Trophoblast cell (in vitro differentiated cells and primary cell): ENCODE data around the gene APOD.
"Not testable (repeated sequence)": the region's sequence is repeated elsewhere in the genome, so short reads cannot be mapped to it uniquely, and the experiment has no call there.

ENCODE experiments used
- DNase-seq, 2 donors: peaks; one replicate each; pipeline ENCODE4 v3.0.0-alpha.2; 2016
- H2AFZ ChIP-seq: 2 replicates; pipeline ENCODE4 v1.6.1; 2013; ENCODE audit warnings: low read length, moderate library complexity, mild to moderate bottlenecking; ENCODE audit not compliant: insufficient read depth, poor library complexity
- H2AK5ac ChIP-seq: 2 replicates; pipeline ENCODE4 v1.6.1; 2013; ENCODE audit warnings: mild to moderate bottlenecking, low read length
- H2BK120ac ChIP-seq: 2 replicates; pipeline ENCODE4 v1.6.1; 2013; ENCODE audit warnings: low read length, mild to moderate bottlenecking, moderate library complexity; ENCODE audit not compliant: insufficient read depth, poor library complexity
- H2BK12ac ChIP-seq: 2 replicates; pipeline ENCODE4 v1.6.1; 2013; ENCODE audit warnings: mild to moderate bottlenecking, low read length, moderate library complexity
- H2BK5ac ChIP-seq: 2 replicates; pipeline ENCODE4 v1.6.1; 2013; ENCODE audit warnings: low read length, low read depth, moderate library complexity, mild to moderate bottlenecking; ENCODE audit not compliant: poor library complexity
- H3K14ac ChIP-seq: 2 replicates; pipeline ENCODE4 v1.6.1; 2013; ENCODE audit warnings: mild to moderate bottlenecking, low read length
- H3K18ac ChIP-seq: 2 replicates; pipeline ENCODE4 v1.6.1; 2013; ENCODE audit warnings: mild to moderate bottlenecking, low read length
- H3K23ac ChIP-seq: 2 replicates; pipeline ENCODE4 v1.6.1; 2013; ENCODE audit warnings: low read length
- H3K27ac ChIP-seq: 2 replicates; pipeline ENCODE4 v1.5.1; 2013; ENCODE audit warnings: low read depth, mild to moderate bottlenecking, inconsistent platforms, low read length, moderate library complexity
- H3K27me3 ChIP-seq: 2 replicates; pipeline ENCODE4 v1.6.1; 2013; ENCODE audit warnings: inconsistent platforms, mild to moderate bottlenecking, low read length, moderate library complexity; ENCODE audit not compliant: insufficient read depth
- H3K36me3 ChIP-seq, 2 experiments: 1 replicate in 1 of 2; 2 replicates in 1 of 2; pipeline ENCODE4 v1.6.1; 2013; ENCODE audit warnings: low read length in 2 of 2, mild to moderate bottlenecking in 2 of 2, moderate library complexity in 1 of 2; ENCODE audit not compliant: insufficient read depth in 2 of 2, control insufficient read depth in 1 of 2
- H3K4ac ChIP-seq: 2 replicates; pipeline ENCODE4 v1.6.1; 2013; ENCODE audit warnings: low read depth, mild to moderate bottlenecking, low read length, moderate library complexity
- H3K4me1 ChIP-seq, 2 experiments: 1 replicate in 1 of 2; 2 replicates in 1 of 2; pipeline ENCODE4 v1.6.1; 2013; ENCODE audit warnings: low read length in 2 of 2, mild to moderate bottlenecking in 2 of 2, moderate library complexity in 1 of 2; ENCODE audit not compliant: insufficient read depth in 2 of 2, control insufficient read depth in 1 of 2
- H3K4me2 ChIP-seq: 2 replicates; pipeline ENCODE4 v1.6.1; 2013; ENCODE audit warnings: inconsistent platforms, mild to moderate bottlenecking, low read length, moderate library complexity
- H3K4me3 ChIP-seq: 2 replicates; pipeline ENCODE4 v1.5.1; 2013; ENCODE audit warnings: mild to moderate bottlenecking, low read depth, low read length, inconsistent platforms
- H3K79me1 ChIP-seq: one replicate; pipeline ENCODE4 v1.6.1; 2013; ENCODE audit warnings: low read length
- H3K79me2 ChIP-seq: 2 replicates; pipeline ENCODE4 v1.6.1; 2013; ENCODE audit warnings: low read length, mild to moderate bottlenecking; ENCODE audit not compliant: control insufficient read depth, insufficient read depth, poor library complexity
- H3K9ac ChIP-seq: 2 replicates; pipeline ENCODE4 v1.6.1; 2013; ENCODE audit warnings: mild to moderate bottlenecking, low read length
- H3K9me3 ChIP-seq: 2 replicates; pipeline ENCODE4 v1.6.1; 2013; ENCODE audit warnings: low read depth, mild to moderate bottlenecking, control low read depth, inconsistent platforms, low read length; ENCODE audit not compliant: insufficient read depth
- H4K12ac ChIP-seq: 2 replicates; pipeline ENCODE4 v1.6.1; 2013; ENCODE audit warnings: low read depth, mild to moderate bottlenecking, low read length, moderate library complexity
- H4K8ac ChIP-seq: 2 replicates; pipeline ENCODE4 v1.6.1; 2013; ENCODE audit warnings: low read depth, mild to moderate bottlenecking, low read length, moderate library complexity
- H4K91ac ChIP-seq: one replicate; pipeline ENCODE4 v1.6.1; 2013; ENCODE audit warnings: low read depth, mild to moderate bottlenecking, low read length, moderate library complexity
- WGBS: extraction: QIAGEN DNeasy Blood & Tissue Kit; methylation state at CpG from one replicate; pipeline ENCODE4 v1.1.7; 2013; ENCODE audit warnings: missing lambda C conversion rate; ENCODE audit not compliant: insufficient read length, insufficient coverage; ENCODE audit errors: extremely low coverage; 5-methylcytosine and 5-hydroxymethylcytosine counted together

APOD gene

GRCh38 chr3:195599516-195599915, 15.8 kb upstream of the APOD start:
- not testable (repeated sequence) for H3K79me1 ChIP-seq, H2AK5ac ChIP-seq, H3K9ac ChIP-seq, H3K4me3 ChIP-seq, H2BK120ac ChIP-seq, H3K4me1 ChIP-seq, H4K12ac ChIP-seq, H4K8ac ChIP-seq, H3K9me3 ChIP-seq, H3K4me2 ChIP-seq, H3K79me2 ChIP-seq, H3K27ac ChIP-seq, H3K18ac ChIP-seq, H3K4ac ChIP-seq, H4K91ac ChIP-seq, H2BK5ac ChIP-seq, H3K14ac ChIP-seq, H3K23ac ChIP-seq, H3K27me3 ChIP-seq, DNase-seq, H2BK12ac ChIP-seq, H3K36me3 ChIP-seq, H2AFZ ChIP-seq
- WGBS = no CpG with 5 or more reads among the region's 24 CpGs

DNA sequence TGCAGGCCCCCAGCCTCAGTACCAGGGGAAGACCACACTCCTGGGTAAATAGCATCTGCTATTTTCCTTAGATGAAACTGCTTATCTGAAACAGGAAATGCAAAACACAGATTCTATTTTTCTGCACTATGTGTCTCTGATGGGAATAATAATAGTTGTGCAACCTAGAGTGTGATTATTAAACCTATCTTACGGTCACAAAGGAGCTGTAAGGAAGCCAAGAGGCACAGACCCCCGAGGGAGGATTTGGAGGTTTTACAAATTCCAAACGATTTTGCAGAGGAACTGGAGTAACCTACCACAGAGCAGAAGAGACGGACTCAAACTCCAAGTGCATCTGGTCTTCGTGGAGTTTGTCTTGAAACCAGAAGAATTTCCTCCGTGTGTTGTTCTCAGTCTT, 14.1 kb upstream of the APOD start:
- DNase-seq = no peak
- Histone ChIP-seq H2AK5ac (no peak overlapping the region), H2BK12ac (no peak overlapping the region), H4K8ac (no peak overlapping the region), H4K91ac (no peak overlapping the region), H4K12ac (no peak overlapping the region), H3K9me3 (peaks cover 9% of the 10 kb centered on the region), H3K79me2 (no peaks in the 10 kb centered on the region), H3K23ac (no peak overlapping the region), H3K27ac (no peak overlapping the region), H2AFZ (no peak overlapping the region), H3K36me3 (no peaks in the 10 kb centered on the region), H3K79me1 (no peaks in the 10 kb centered on the region), H3K4me2 (no peak overlapping the region), H3K18ac (no peak overlapping the region), H3K14ac (no peak overlapping the region), H3K4ac (no peak overlapping the region), H2BK5ac (no peak overlapping the region), H2BK120ac (no peak overlapping the region), H3K4me3 (no peak overlapping the region), H3K4me1 (no peaks in the 10 kb centered on the region), H3K9ac (no peak overlapping the region), H3K27me3 (no peaks in the 10 kb centered on the region)
- WGBS = no CpG with 5 or more reads among the region's 6 CpGs

DNA sequence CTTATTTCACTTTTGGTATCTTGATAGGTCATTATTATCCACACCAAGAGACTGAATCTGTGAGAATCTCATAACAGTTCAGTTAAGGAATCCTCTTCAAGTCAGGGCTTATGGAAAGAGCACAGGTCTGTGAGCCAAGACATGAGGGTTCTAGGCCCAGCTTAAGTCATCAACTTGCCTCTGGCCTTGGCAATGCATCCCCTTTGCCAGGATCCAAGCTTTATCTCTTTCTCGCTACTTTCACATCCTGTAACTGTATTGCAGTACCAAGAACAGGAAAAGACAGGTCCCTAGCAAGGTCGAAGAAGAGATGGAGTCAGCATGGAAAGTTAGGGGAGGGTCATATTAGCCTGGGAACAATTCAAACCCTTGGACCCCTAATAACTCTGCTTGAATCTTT, 13.5 kb upstream of the APOD start:
- H3K79me1 ChIP-seq = no peaks in the 10 kb centered on the region
- H3K4me1 ChIP-seq = no peaks in the 10 kb centered on the region
- H3K23ac ChIP-seq = no peak overlapping the region
- no peak overlapping the region for H2AFZ ChIP-seq
- no peaks in the 10 kb centered on the region for H3K36me3 ChIP-seq
- no peak overlapping the region for H3K4ac ChIP-seq
- no peak overlapping the region for H3K9ac ChIP-seq
- H2BK120ac ChIP-seq = no peak overlapping the region
- H2BK5ac ChIP-seq = no peak overlapping the region
- H4K8ac ChIP-seq = no peak overlapping the region
- no peak overlapping the region for H3K4me2 ChIP-seq
- peaks cover 9% of the 10 kb centered on the region for H3K9me3 ChIP-seq
- no peaks in the 10 kb centered on the region for H3K79me2 ChIP-seq
- no peak overlapping the region for H3K27ac ChIP-seq
- H3K4me3 ChIP-seq = no peak overlapping the region
- no peak overlapping the region for H4K91ac ChIP-seq
- no peak overlapping the region for H2AK5ac ChIP-seq
- H2BK12ac ChIP-seq = no peak overlapping the region
- DNase-seq = no peak
- H3K18ac ChIP-seq = no peak overlapping the region
- H3K27me3 ChIP-seq = no peaks in the 10 kb centered on the region
- WGBS = no CpG with 5 or more reads among the region's 2 CpGs
- no peak overlapping the region for H4K12ac ChIP-seq
- no peak overlapping the region for H3K14ac ChIP-seq

- Histone ChIP-seq H4K12ac (no peak overlapping the region), H3K9me3 (peaks cover 12% of the 10 kb centered on the region)
Measured at GRCh38 chr3:195596765-195597171, 13.0 kb upstream of the APOD start.

More at GRCh38 chr3:195596765-195597171, 13.0 kb upstream of the APOD start:
- Histone ChIP-seq H3K36me3 (no peaks in the 10 kb centered on the region), H4K91ac (no peak overlapping the region), H2BK120ac (no peak overlapping the region), H3K27me3 (no peaks in the 10 kb centered on the region), H2AK5ac (no peak overlapping the region), H3K18ac (no peak overlapping the region), H3K27ac (no peak overlapping the region), H3K4me2 (no peak overlapping the region), H3K14ac (no peak overlapping the region), H3K4me3 (no peak overlapping the region), H3K79me1 (no peaks in the 10 kb centered on the region), H3K23ac (no peak overlapping the region), H3K79me2 (no peaks in the 10 kb centered on the region), H3K4ac (no peak overlapping the region), H3K9ac (no peak overlapping the region), H4K8ac (no peak overlapping the region), H2BK12ac (no peak overlapping the region), H2BK5ac (no peak overlapping the region), H3K4me1 (no peaks in the 10 kb centered on the region), H2AFZ (no peak overlapping the region)
- WGBS = no CpG with 5 or more reads among the region's 3 CpGs
- DNase-seq = no peak
